Activated naive CD4-positive, alpha-beta T cell treated with anti-CD3 and anti-CD28 coated beads, Interleukin-2, amount 50 U/mL, for 24 hours (primary cell): ENCODE results near the gene MAFF.

ENCODE experiments used
- H3K27ac Mint-ChIP-seq: one replicate; pipeline ENCODE4 v1.8.0; 2021; ENCODE audit warnings: mild to moderate bottlenecking, mixed read lengths
- H3K27me3 Mint-ChIP-seq: one replicate; pipeline ENCODE4 v1.8.0; 2021; ENCODE audit warnings: mixed read lengths
- H3K36me3 Mint-ChIP-seq: one replicate; pipeline ENCODE4 v1.8.0; 2021; ENCODE audit warnings: mixed read lengths
- H3K4me1 Mint-ChIP-seq: one replicate; pipeline ENCODE4 v1.8.0; 2021; ENCODE audit warnings: mixed read lengths
- H3K4me3 Mint-ChIP-seq: one replicate; pipeline ENCODE4 v1.8.0; 2021; ENCODE audit warnings: mild to moderate bottlenecking, mixed read lengths
- H3K9me3 Mint-ChIP-seq: one replicate; pipeline ENCODE4 v1.8.0; 2021; ENCODE audit warnings: mixed read lengths

MAFF gene

DNA sequence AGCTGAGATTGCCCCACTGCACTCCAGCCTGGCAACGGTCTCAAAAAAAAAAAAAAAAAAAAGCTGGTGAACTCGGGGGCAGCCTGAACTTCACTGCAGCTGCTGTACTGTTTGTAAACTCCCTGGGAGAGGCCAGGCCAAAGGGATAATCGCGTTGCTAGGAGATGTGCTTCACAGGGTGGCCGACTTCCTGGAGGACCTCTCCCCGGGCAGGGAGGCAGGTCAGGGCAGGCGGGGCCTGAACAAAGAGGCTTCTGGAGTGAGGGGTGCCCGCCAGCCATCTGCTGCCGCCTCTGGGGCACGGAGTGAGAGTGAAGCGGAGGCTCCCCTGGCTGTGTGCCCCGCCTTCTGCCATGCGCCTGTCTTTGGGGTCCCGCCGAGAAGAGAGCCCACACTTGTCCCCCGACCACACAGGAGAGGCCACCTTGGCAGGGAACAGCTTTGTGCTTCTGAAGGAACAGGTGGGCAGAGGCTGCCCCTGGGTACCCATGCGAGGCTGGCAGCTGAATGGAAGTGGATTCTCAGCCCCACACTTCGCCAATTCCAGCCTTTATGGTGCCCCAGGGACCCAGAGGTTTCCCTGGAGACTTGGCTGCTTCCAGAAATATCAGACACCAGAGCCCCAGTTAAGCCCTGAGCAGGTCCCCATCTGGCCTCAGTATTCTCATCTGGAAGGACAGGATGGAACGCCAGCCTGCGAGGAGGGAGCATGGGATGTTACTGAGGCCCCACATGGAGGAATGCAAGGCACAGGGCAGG, 41.4 kb downstream of the MAFF start:
- H3K4me1 Mint-ChIP-seq = no peaks in the 10 kb centered on the region
- no peaks in the 10 kb centered on the region for H3K9me3 Mint-ChIP-seq
- no peaks in the 10 kb centered on the region for H3K27me3 Mint-ChIP-seq
- H3K27ac Mint-ChIP-seq = no peak overlapping the region
- peaks cover 3% of the 10 kb centered on the region for H3K36me3 Mint-ChIP-seq
- no peak overlapping the region for H3K4me3 Mint-ChIP-seq

DNA sequence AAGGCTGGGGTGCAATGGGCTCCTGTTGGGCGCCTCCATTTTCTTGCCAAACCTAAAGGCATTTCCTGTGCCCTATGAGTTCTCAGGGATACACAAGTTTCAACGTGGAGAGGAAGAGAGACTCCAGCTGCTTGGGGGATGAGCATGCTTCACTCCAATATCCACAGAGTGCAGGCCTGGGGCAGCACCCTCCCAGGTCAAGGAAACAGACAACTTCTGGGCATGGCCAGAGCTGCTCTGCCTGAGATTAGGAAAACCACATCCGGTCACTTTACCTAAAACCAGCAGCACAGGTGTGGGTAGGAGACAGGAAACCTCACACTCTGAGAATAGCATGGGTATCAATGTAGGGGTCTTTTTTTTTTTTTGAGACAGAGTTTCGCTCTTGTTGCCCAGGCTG, 42.3 kb downstream of the MAFF start:
- Mint-ChIP-seq H3K4me1 (no peaks in the 10 kb centered on the region), H3K36me3 (peaks cover 4% of the 10 kb centered on the region), H3K27me3 (no peaks in the 10 kb centered on the region), H3K27ac (no peak overlapping the region), H3K4me3 (no peak overlapping the region), H3K9me3 (no peaks in the 10 kb centered on the region)

DNA sequence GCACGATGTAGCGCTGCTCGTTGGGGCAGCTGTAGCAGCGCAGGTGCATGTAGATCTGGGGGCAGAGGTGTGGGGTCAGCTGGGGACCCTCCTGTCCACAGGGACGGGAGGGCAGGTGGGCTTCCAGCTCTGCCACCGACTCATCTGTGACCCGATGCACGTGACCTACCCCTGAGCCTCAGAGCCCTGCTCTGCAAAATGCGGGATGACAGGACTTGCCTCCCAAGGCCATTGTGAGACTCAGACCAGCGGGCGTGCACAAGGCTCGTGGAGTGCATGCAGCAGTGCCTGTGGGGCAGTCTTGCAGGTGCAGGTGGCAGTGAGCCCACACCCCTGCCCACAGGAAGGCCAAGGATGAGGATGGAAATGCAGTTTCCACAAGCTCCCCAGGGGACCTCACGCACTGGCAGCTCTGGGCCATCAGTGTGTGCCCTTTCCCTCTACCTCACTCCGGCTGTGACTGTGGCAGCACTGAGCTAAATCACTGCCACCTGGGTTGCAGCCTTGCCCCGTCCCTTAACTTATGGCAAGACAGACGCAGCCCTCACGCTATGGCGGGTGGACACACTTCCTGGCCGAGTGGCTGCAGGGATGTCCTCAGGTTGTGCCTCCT, 44.4 kb downstream of the MAFF start:
- no peak overlapping the region for H3K27ac Mint-ChIP-seq
- no peak overlapping the region for H3K4me3 Mint-ChIP-seq
- H3K4me1 Mint-ChIP-seq = no peaks in the 10 kb centered on the region
- H3K36me3 Mint-ChIP-seq = peaks cover 4% of the 10 kb centered on the region
- H3K9me3 Mint-ChIP-seq = peaks cover 4% of the 10 kb centered on the region
- no peaks in the 10 kb centered on the region for H3K27me3 Mint-ChIP-seq

DNA sequence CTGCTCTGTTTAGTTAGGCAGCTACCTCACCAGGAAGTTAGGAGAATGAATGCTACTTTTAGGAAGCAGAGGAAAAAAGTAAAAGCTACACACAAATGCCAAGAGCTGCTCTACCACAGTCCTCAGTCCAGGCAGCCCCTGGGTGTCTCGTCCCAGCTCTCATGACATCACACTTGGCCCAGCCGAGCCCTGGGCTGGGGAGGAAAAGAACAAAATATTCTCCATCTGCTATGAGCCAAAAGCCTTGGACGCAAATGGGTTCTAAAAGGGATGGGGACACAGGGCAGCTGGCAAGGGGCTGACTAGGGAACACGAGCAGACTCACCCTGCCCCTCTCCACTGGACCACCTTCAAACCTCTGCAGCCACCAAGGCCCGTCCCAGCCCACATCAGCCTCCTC, 44.9 kb downstream of the MAFF start:
- no peak overlapping the region for H3K27ac Mint-ChIP-seq
- H3K36me3 Mint-ChIP-seq = peaks cover 4% of the 10 kb centered on the region
- peaks cover 4% of the 10 kb centered on the region for H3K9me3 Mint-ChIP-seq
- no peaks in the 10 kb centered on the region for H3K27me3 Mint-ChIP-seq
- no peaks in the 10 kb centered on the region for H3K4me1 Mint-ChIP-seq
- H3K4me3 Mint-ChIP-seq = no peak overlapping the region

DNA sequence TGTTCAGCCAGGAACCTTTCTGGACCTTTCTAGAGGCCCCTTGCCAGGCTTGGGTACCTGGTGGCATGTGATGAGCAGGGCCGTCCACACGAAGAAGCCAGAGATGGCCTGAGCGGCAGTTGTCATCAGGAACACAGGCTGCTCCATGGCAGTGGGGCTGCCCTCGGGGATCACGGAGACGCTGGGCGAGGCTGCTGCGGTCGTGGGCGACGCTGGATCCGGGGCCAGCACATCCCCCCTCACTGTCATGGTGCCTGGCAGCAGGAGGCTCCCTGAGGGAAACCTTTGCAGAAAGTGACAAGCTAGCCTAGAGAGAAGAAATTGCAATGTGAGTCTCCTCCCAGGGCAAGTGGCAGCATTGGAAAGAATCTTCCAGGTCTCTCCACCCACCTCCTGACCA, 45.9 kb downstream of the MAFF start:
- no peak overlapping the region for H3K27ac Mint-ChIP-seq
- no peaks in the 10 kb centered on the region for H3K27me3 Mint-ChIP-seq
- H3K4me3 Mint-ChIP-seq = no peak overlapping the region
- peaks cover 6% of the 10 kb centered on the region for H3K4me1 Mint-ChIP-seq
- peaks cover 3% of the 10 kb centered on the region for H3K36me3 Mint-ChIP-seq
- H3K9me3 Mint-ChIP-seq = peaks cover 4% of the 10 kb centered on the region

DNA sequence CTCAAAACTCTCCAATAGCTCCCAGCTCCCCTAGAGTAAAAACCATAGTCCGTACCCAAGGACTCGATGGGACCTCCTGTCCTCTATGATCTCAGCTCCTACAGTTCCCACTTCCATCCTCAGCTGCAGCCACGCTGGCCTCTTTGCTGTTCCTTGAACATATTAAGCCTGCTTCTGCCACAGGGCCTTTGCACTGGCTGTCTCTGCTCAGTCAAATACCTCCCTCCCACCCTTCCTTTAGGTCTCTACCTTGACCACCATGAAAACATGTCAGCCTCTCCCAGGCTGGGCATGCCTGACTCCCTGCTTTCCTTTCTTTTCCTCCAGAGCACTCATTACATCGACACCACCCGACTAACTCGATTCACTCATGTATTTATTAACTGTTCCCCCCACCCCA, 46.5 kb downstream of the MAFF start:
- Mint-ChIP-seq H3K4me1 (peaks cover 6% of the 10 kb centered on the region), H3K27ac (no peak overlapping the region), H3K4me3 (no peak overlapping the region), H3K36me3 (peaks cover 3% of the 10 kb centered on the region), H3K9me3 (peaks cover 4% of the 10 kb centered on the region), H3K27me3 (no peaks in the 10 kb centered on the region)

DNA sequence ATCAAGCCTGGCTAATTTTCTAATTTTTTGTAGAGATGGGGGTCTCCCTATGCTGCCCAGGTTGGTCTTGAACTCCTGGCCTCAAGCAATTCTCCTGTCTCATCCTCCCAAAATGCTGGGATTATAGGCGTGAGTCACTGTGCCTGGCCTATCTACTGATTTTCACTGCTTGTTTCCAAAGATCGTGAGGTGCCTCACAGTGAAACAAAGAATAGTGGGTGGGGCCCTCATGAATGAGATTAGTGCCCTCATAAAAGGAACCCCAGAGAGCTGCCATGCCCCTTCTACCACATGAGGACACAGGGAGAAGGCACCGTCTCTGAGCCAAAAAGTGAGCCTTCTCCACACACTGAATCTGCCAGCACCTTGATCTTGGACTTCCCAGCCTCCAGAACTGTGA, 47.5 kb downstream of the MAFF start:
- H3K9me3 Mint-ChIP-seq = peaks cover 4% of the 10 kb centered on the region
- H3K27me3 Mint-ChIP-seq = no peaks in the 10 kb centered on the region
- peaks cover 6% of the 10 kb centered on the region for H3K4me1 Mint-ChIP-seq
- no peak overlapping the region for H3K27ac Mint-ChIP-seq
- H3K36me3 Mint-ChIP-seq = peaks cover 3% of the 10 kb centered on the region
- H3K4me3 Mint-ChIP-seq = no peak overlapping the region

DNA sequence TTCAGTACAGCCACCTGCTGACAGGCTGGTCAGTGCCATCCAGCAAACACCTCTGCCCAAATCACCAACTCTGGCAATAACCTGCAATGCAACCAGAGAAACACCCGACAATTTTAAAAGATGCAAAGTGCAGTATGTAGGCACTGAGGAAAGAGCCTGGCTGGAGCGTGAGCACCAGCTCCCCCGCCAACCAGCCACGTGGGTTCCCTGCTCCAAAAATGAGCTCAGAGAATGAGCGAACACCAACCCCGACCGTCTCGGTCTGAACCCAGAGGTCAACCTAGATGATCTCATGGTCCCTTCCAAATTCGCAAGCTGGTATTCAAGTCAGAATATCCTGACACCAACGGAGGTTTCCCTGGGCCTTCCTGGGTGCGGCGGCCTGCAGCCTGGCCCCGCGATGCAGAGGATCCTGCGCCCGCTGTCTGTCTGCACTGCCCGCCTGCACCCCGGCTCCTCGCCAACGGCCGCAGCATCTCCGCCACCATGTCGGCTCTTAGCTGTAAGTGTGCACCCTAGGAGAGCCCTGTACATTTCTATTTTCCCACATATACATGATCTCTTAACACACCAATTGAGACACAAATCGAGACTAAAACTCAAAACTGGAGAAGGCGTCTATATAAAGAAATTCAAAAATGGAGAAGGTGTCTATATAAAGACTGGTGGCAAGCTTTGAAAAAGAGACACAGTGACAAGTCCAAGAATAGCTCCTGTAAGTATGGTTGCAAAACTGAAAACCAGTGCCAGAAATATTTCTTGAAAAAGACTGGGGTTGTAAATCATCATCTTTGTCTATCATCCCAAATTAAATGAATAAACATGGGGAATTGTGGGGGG, 48.2 kb downstream of the MAFF start:
- H3K27me3 Mint-ChIP-seq = no peaks in the 10 kb centered on the region

DNA sequence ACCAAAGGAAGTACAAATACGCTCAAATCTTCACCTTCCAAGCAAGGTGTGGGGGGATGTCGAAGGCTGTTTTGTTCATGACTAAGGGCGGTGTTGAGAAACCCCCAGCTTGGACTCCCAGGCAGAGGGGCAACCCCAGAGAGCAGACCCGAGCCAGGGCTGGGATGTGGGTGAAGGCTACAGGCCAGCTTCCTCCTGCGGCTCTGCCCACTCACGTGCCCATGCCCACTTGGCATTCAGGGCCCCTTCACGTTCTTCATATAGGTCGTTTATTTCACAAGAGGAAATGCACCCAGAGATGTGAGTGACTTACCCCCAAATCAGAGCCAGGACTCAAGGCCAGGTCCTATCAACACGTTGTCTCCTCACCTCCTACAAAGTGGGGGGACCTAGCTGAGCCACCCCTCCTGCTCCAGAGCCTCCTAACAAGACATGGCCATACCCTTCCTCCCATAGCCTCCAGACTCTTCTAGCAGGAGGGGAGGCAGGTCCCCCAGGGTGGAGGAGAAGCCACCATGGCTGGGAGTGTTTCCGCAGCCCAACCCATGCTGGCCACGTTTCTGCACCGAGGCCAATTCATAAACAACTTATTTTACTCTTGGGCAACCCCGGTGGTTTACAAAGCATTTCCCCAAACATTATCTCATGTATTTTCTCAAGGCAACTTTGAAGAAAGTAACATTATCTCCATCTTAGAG, 49.0 kb downstream of the MAFF start:
- peaks cover 3% of the 10 kb centered on the region for H3K36me3 Mint-ChIP-seq
- H3K4me1 Mint-ChIP-seq = peaks cover 6% of the 10 kb centered on the region
- H3K27ac Mint-ChIP-seq = no peak overlapping the region
- H3K4me3 Mint-ChIP-seq = no peak overlapping the region
- peaks cover 4% of the 10 kb centered on the region for H3K9me3 Mint-ChIP-seq
- H3K27me3 Mint-ChIP-seq = no peaks in the 10 kb centered on the region

More for the DNA sequence above, 48.2 kb downstream of the MAFF start:
- Mint-ChIP-seq H3K4me1 (peaks cover 6% of the 10 kb centered on the region), H3K9me3 (peaks cover 4% of the 10 kb centered on the region), H3K4me3 (no peak overlapping the region), H3K36me3 (peaks cover 3% of the 10 kb centered on the region), H3K27ac (no peak overlapping the region)

DNA sequence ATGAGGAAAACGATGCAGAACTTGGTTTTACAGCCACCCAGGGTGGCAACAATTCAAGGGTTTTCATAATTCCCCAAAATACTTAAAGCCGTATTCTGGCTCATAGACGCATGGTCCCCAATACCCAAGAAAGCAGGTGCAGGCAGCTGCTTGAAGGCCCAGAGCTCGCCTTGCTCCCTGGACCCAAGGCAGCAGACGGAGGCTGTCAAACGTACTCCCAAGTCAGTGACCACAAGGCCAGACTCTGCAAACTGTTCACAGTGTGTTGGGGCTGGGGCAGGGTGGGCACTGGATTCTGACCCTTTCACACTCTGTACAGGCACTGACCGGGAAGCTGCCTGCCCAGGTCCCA, 49.5 kb downstream of the MAFF start:
- H3K27ac Mint-ChIP-seq = no peak overlapping the region
- peaks cover 6% of the 10 kb centered on the region for H3K4me1 Mint-ChIP-seq
- H3K36me3 Mint-ChIP-seq = peaks cover 3% of the 10 kb centered on the region
- peaks cover 4% of the 10 kb centered on the region for H3K9me3 Mint-ChIP-seq
- no peaks in the 10 kb centered on the region for H3K27me3 Mint-ChIP-seq
- H3K4me3 Mint-ChIP-seq = no peak overlapping the region

DNA sequence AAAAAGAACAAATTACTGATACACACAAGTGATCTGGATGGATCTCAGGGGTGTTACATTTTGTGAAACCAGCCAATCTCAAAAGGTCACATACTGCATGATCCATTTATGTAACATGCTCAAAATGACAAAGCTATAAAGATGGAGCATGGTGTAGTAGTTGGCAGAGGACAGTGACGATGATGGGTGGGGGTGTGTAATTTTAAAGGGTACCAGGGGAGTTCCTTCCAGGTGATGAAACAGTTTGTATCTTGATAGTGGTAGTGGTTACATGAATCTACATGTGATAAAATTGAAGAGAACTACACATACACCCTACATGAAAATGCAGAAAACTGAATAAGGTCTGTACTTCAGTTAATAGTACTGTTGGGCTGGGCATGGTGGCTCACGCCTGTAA, 53.9 kb downstream of the MAFF start:
- Mint-ChIP-seq H3K27me3 (no peaks in the 10 kb centered on the region), H3K4me3 (no peak overlapping the region), H3K27ac (no peak overlapping the region), H3K9me3 (no peaks in the 10 kb centered on the region), H3K36me3 (no peaks in the 10 kb centered on the region), H3K4me1 (peaks cover 21% of the 10 kb centered on the region)

DNA sequence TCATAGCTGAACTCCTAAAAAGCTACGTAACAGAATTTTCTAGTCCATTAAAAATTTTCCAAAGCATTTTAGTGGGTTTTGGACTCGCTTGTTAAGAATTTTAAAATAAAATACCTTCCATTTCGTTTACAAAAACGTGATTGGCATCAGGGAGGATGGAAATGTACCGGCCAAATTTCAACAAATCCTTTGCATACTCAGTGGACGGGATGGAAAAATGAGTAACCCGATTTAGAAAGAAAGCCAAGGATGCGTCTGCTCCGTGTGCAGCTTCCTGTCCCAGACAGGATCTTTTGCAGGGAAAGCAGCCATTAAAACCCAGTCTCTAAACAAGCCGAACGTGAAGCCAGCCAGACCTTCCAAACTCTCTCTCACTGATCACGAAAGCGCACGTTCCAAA, 55.4 kb downstream of the MAFF start:
- Mint-ChIP-seq H3K4me1 (peaks cover 28% of the 10 kb centered on the region), H3K4me3 (no peak overlapping the region), H3K9me3 (no peaks in the 10 kb centered on the region), H3K36me3 (peaks cover under 1% of the 10 kb centered on the region), H3K27me3 (no peaks in the 10 kb centered on the region), H3K27ac (no peak overlapping the region)

DNA sequence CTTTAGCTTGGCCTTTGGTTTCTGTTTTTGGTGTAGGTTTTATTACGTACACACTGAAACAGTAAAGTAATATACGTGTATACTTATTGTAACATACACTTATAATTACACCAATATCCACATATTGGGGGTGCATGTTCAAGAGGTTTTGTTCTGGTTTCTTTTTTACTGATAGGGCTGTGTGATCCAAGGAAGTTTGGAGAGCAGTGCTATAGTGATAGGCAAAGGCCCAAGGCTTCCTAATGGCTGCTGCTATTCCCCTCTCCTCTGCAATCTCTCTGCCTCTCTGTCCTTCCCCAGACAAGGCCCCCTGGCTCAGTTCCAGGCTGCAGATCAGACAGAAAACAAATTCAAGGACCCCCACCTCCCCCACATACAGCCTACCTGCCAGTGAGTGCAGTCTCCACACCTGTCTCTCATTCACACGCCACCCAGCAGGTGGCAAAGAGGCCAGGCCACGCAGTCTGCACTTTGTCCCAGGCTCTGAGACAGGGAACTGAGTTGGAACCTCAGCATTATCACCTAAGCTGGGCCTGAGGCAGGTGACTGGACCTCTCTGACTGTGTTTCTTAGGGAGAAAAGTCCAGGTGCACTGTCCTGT, 56.0 kb downstream of the MAFF start:
- H3K4me3 Mint-ChIP-seq = no peak overlapping the region
- H3K27me3 Mint-ChIP-seq = no peaks in the 10 kb centered on the region
- peaks cover 29% of the 10 kb centered on the region for H3K4me1 Mint-ChIP-seq
- H3K9me3 Mint-ChIP-seq = no peaks in the 10 kb centered on the region
- no peak overlapping the region for H3K27ac Mint-ChIP-seq
- H3K36me3 Mint-ChIP-seq = peaks cover 3% of the 10 kb centered on the region

DNA sequence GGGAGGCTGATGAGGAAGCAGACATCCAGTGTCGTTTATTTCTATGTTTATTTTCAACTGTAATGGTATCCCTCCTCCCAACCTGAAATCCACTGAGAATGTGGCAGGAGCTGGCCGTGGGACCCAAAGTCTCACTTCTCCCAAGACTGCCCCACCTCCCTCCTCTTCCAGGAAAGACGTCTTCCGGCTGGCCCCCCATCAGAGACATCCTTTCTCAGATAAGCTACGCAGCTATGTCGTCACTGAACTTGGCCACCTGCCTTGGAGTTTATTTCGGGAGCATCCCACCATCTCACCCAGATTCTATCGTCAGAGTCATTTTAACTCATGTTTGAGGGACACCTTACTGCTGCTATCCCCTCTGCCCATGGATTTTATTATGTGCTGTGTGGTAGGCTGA, 57.1 kb downstream of the MAFF start:
- H3K27me3 Mint-ChIP-seq = no peaks in the 10 kb centered on the region
- no peaks in the 10 kb centered on the region for H3K9me3 Mint-ChIP-seq
- peaks cover 31% of the 10 kb centered on the region for H3K4me1 Mint-ChIP-seq
- H3K4me3 Mint-ChIP-seq = no peak overlapping the region
- no peak overlapping the region for H3K27ac Mint-ChIP-seq
- peaks cover 3% of the 10 kb centered on the region for H3K36me3 Mint-ChIP-seq

DNA sequence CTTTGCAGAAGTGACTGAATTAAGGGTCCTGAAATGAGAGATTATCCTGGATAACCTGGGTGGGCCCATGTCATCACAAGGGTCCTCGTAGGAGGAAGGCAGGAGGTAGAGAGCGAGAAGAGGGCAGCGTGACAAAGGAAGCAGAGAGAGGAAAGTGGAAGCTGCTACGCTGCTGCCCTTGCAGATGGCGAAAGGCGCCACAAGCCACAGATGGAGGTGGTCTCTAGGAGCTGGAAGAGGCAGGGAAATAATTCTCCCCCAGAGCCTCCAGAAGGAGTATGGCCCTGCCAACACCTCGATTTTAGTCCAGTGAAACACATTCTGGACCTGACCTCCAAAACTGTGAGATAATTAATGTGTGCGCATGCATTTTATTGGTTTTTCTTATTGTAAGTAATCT, 57.6 kb downstream of the MAFF start:
- H3K4me1 Mint-ChIP-seq = peaks cover 33% of the 10 kb centered on the region

More for the DNA sequence above, 57.6 kb downstream of the MAFF start:
- Mint-ChIP-seq H3K36me3 (peaks cover 3% of the 10 kb centered on the region), H3K4me3 (no peak overlapping the region), H3K9me3 (no peaks in the 10 kb centered on the region), H3K27ac (no peak overlapping the region), H3K27me3 (no peaks in the 10 kb centered on the region)
